ENCODE results near the gene ARMC9. TPM values are rescaled to one million over a fixed set of nuclear protein-coding genes. Genes with fewer than 3 reads are reported as not detected.

The ARMC9 gene
- total RNA-seq, 4 donors from 2014 or later = 11.5 to 59.5 (median 14.4) TPM

- DNase-seq = no peak
- TF ChIP-seq POLR2A (IDR thresholded peaks at IDR 0.05) (no peak), CTCF (IDR thresholded peaks at IDR 0.05) (no peak), POLR2AphosphoS5 (IDR thresholded peaks at IDR 0.05) (no peak), EP300 (IDR thresholded peaks at IDR 0.05; ENCODE audit: low read depth) (no peak)
- no peak overlapping the region for H3K27ac ChIP-seq
- intact Hi-C loops (cut with DNase I; ENCODE audit: low total_unique reads) = loop anchor here (10.0 kb wide), 1 partner anchor 189 kb away; no protein-coding TSS in a partner anchor
- peaks cover 0 to 41% (median 18%) of the 10 kb centered on the region in 4 donors for H3K4me1 ChIP-seq
- in situ Hi-C loops (cut with MboI; ENCODE audit: low pct_ligation_motif_present in 1 of 4, low pct_unique_long_range_greater_than_20kb in 1 of 4, low sequenced_read_pairs in 3 of 4) = no loop called here
- 84 to 93% methylated on average over 2 to 7 of the region's 7 CpGs for WGBS, 2 donors (ENCODE audit: low coverage in 1 of 2)
- no peaks in the 10 kb centered on the region for H3K9me3 ChIP-seq
- H3K27me3 ChIP-seq = no peaks in the 10 kb centered on the region
- H3K4me3 ChIP-seq = no peak overlapping the region
- H3K36me3 ChIP-seq = no peaks in the 10 kb centered on the region
These were observed 95.7 kb downstream of the ARMC9 start for GRCh38 chr2:231294116-231294515.

GRCh38 chr2:231294571-231295362 lies 96.3 kb downstream of the ARMC9 start:
- peaks cover 0 to 41% (median 15%) of the 10 kb centered on the region in 4 donors for H3K4me1 ChIP-seq
- WGBS, 2 donors (ENCODE audit: low coverage in 1 of 2) = 81 to 82% methylated on average over 6 to 10 of the region's 10 CpGs
- intact Hi-C loops (cut with DNase I; ENCODE audit: low total_unique reads) (loop anchor here (10.0 kb wide), 1 partner anchor 190 kb away; no protein-coding TSS in a partner anchor), in situ Hi-C loops (cut with MboI; ENCODE audit: low pct_ligation_motif_present in 1 of 4, low pct_unique_long_range_greater_than_20kb in 1 of 4, low sequenced_read_pairs in 3 of 4) (no loop called here)
- H3K27ac ChIP-seq = no peak overlapping the region
- no peaks in the 10 kb centered on the region for H3K27me3 ChIP-seq
- H3K4me3 ChIP-seq = no peak overlapping the region
- H3K36me3 ChIP-seq = no peaks in the 10 kb centered on the region
- H3K9me3 ChIP-seq = no peaks in the 10 kb centered on the region
- TF ChIP-seq CTCF (IDR thresholded peaks at IDR 0.05) (no peak), POLR2AphosphoS5 (IDR thresholded peaks at IDR 0.05) (no peak), EP300 (IDR thresholded peaks at IDR 0.05; ENCODE audit: low read depth) (no peak), POLR2A (IDR thresholded peaks at IDR 0.05) (no peak)
- DNase-seq = no peak

GRCh38 chr2:231295363-231295655 lies 96.9 kb downstream of the ARMC9 start:
- in situ Hi-C loops (cut with MboI; ENCODE audit: low pct_ligation_motif_present in 1 of 4, low pct_unique_long_range_greater_than_20kb in 1 of 4, low sequenced_read_pairs in 3 of 4) (no loop called here), intact Hi-C loops (cut with DNase I; ENCODE audit: low total_unique reads) (loop anchor here (10.0 kb wide), 1 partner anchor 191 kb away; no protein-coding TSS in a partner anchor)
- Histone ChIP-seq H3K4me1 (peaks cover 0 to 41% (median 16%) of the 10 kb centered on the region in 4 donors), H3K4me3 (no peak overlapping the region), H3K9me3 (no peaks in the 10 kb centered on the region), H3K36me3 (no peaks in the 10 kb centered on the region), H3K27ac (no peak overlapping the region), H3K27me3 (no peaks in the 10 kb centered on the region)
- no peak for DNase-seq
- 77 to 92% methylated on average over 4 to 8 of the region's 8 CpGs for WGBS, 2 donors (ENCODE audit: low coverage in 1 of 2)
- no peak for TF ChIP-seq POLR2A (IDR thresholded peaks at IDR 0.05)
- no peak for TF ChIP-seq POLR2AphosphoS5 (IDR thresholded peaks at IDR 0.05)
- TF ChIP-seq CTCF (IDR thresholded peaks at IDR 0.05) = no peak
- no peak for TF ChIP-seq EP300 (IDR thresholded peaks at IDR 0.05; ENCODE audit: low read depth)

- in situ Hi-C loops (cut with MboI; ENCODE audit: low pct_ligation_motif_present in 1 of 4, low pct_unique_long_range_greater_than_20kb in 1 of 4, low sequenced_read_pairs in 3 of 4) = no loop called here
These were observed 98.1 kb downstream of the ARMC9 start for GRCh38 chr2:231296401-231296974.

More at GRCh38 chr2:231296401-231296974, 98.1 kb downstream of the ARMC9 start:
- no peaks in the 10 kb centered on the region for H3K27me3 ChIP-seq
- no peaks in the 10 kb centered on the region for H3K9me3 ChIP-seq
- WGBS, 2 donors (ENCODE audit: low coverage in 1 of 2) = 84 to 93% methylated on average over 5 to 13 of the region's 13 CpGs
- TF ChIP-seq POLR2AphosphoS5 (IDR thresholded peaks at IDR 0.05) = no peak
- TF ChIP-seq POLR2A (IDR thresholded peaks at IDR 0.05) = no peak
- TF ChIP-seq EP300 (IDR thresholded peaks at IDR 0.05; ENCODE audit: low read depth) = no peak
- no peak for TF ChIP-seq CTCF (IDR thresholded peaks at IDR 0.05)
- H3K4me1 ChIP-seq = peaks cover 0 to 35% (median 19%) of the 10 kb centered on the region in 4 donors
- no peak overlapping the region for H3K4me3 ChIP-seq
- DNase-seq = no peak
- no peaks in the 10 kb centered on the region for H3K36me3 ChIP-seq
- H3K27ac ChIP-seq = no peak overlapping the region
- intact Hi-C loops (cut with DNase I; ENCODE audit: low total_unique reads) = loop anchor here (10.0 kb wide), 1 partner anchor 192 kb away; no protein-coding TSS in a partner anchor
